IPS-15b (cell line): ENCODE measurements around the gene SDC1.

Experiments used
- H3K27me3 ChIP-seq: one replicate; pipeline ENCODE4 v1.6.1; 2013; ENCODE audit warnings: low read length; ENCODE audit not compliant: control insufficient read depth, insufficient read depth
- H3K36me3 ChIP-seq: one replicate; pipeline ENCODE4 v1.6.1; 2013; ENCODE audit warnings: low read length; ENCODE audit not compliant: control insufficient read depth, insufficient read depth
- H3K4me1 ChIP-seq: one replicate; pipeline ENCODE4 v1.6.1; 2013; ENCODE audit warnings: mild to moderate bottlenecking, low read length; ENCODE audit not compliant: control insufficient read depth, insufficient read depth
- H3K4me3 ChIP-seq: one replicate; pipeline ENCODE4 v1.5.1; 2013; ENCODE audit warnings: low read depth, low read length
- H3K9ac ChIP-seq: one replicate; pipeline ENCODE4 v1.6.1; 2013; ENCODE audit warnings: low read depth, mild to moderate bottlenecking, low read length
- H3K9me3 ChIP-seq: one replicate; pipeline ENCODE4 v1.6.1; 2013; ENCODE audit warnings: mild to moderate bottlenecking, low read length; ENCODE audit not compliant: control insufficient read depth, insufficient read depth

The SDC1 gene

GRCh38 chr2:20211420-20211819 lies 13.5 kb downstream of the SDC1 start:
- H3K4me1 ChIP-seq: peaks cover 6% of the 10 kb centered on the region
- H3K36me3 ChIP-seq: peaks cover 11% of the 10 kb centered on the region
- H3K4me3 ChIP-seq: no peak overlapping the region
- no peak overlapping the region for H3K9ac ChIP-seq
- H3K27me3 ChIP-seq: no peaks in the 10 kb centered on the region
- H3K9me3 ChIP-seq: no peaks in the 10 kb centered on the region

- Histone ChIP-seq H3K27me3 (no peaks in the 10 kb centered on the region), H3K4me1 (peaks cover 6% of the 10 kb centered on the region), H3K4me3 (no peak overlapping the region), H3K36me3 (peaks cover 11% of the 10 kb centered on the region), H3K9me3 (no peaks in the 10 kb centered on the region), H3K9ac (no peak overlapping the region)
These were observed 14.5 kb downstream of the SDC1 start for GRCh38 chr2:20210462-20210861.

- Histone ChIP-seq H3K36me3 (peaks cover 9% of the 10 kb centered on the region), H3K9me3 (no peaks in the 10 kb centered on the region), H3K9ac (no peak overlapping the region), H3K4me1 (peaks cover 4% of the 10 kb centered on the region), H3K4me3 (no peak overlapping the region), H3K27me3 (no peaks in the 10 kb centered on the region)
These were observed 15.4 kb downstream of the SDC1 start for GRCh38 chr2:20209373-20210109.

GRCh38 chr2:20208476-20208859 lies 16.5 kb downstream of the SDC1 start:
- no peak overlapping the region for H3K4me3 ChIP-seq
- no peaks in the 10 kb centered on the region for H3K27me3 ChIP-seq
- no peaks in the 10 kb centered on the region for H3K9me3 ChIP-seq
- no peak overlapping the region for H3K9ac ChIP-seq
- H3K4me1 ChIP-seq: no peaks in the 10 kb centered on the region
- H3K36me3 ChIP-seq: peaks cover 15% of the 10 kb centered on the region

- Histone ChIP-seq H3K4me3 (no peak overlapping the region), H3K36me3 (peaks cover 30% of the 10 kb centered on the region), H3K27me3 (no peaks in the 10 kb centered on the region)
These were observed 17.9 kb downstream of the SDC1 start for GRCh38 chr2:20207051-20207450.

GRCh38 chr2:20205915-20206524 lies 18.9 kb downstream of the SDC1 start:
- Histone ChIP-seq H3K9me3 (no peaks in the 10 kb centered on the region), H3K4me1 (no peaks in the 10 kb centered on the region), H3K27me3 (no peaks in the 10 kb centered on the region), H3K36me3 (peaks cover 30% of the 10 kb centered on the region), H3K9ac (no peak overlapping the region), H3K4me3 (no peak overlapping the region)

More at GRCh38 chr2:20207051-20207450, 17.9 kb downstream of the SDC1 start:
- no peak overlapping the region for H3K9ac ChIP-seq
- H3K4me1 ChIP-seq: no peaks in the 10 kb centered on the region
- no peaks in the 10 kb centered on the region for H3K9me3 ChIP-seq

- Histone ChIP-seq H3K27me3 (no peaks in the 10 kb centered on the region), H3K9ac (no peak overlapping the region), H3K4me1 (no peaks in the 10 kb centered on the region), H3K9me3 (no peaks in the 10 kb centered on the region), H3K36me3 (peaks cover 27% of the 10 kb centered on the region), H3K4me3 (no peak overlapping the region)
These were observed 19.9 kb downstream of the SDC1 start for GRCh38 chr2:20205069-20205468.

- H3K9me3 ChIP-seq: no peaks in the 10 kb centered on the region
- peaks cover 28% of the 10 kb centered on the region for H3K36me3 ChIP-seq
- no peak overlapping the region for H3K9ac ChIP-seq
- no peaks in the 10 kb centered on the region for H3K4me1 ChIP-seq
- H3K4me3 ChIP-seq: no peak overlapping the region
- H3K27me3 ChIP-seq: no peaks in the 10 kb centered on the region
These were observed 21.3 kb downstream of the SDC1 start for GRCh38 chr2:20203521-20204225.

- Histone ChIP-seq H3K9ac (no peak overlapping the region), H3K27me3 (no peaks in the 10 kb centered on the region), H3K9me3 (no peaks in the 10 kb centered on the region), H3K4me3 (no peak overlapping the region), H3K4me1 (no peaks in the 10 kb centered on the region), H3K36me3 (peaks cover 28% of the 10 kb centered on the region)
These were observed 21.9 kb downstream of the SDC1 start for GRCh38 chr2:20203072-20203471.

GRCh38 chr2:20201671-20202070 lies 23.3 kb downstream of the SDC1 start:
- no peaks in the 10 kb centered on the region for H3K9me3 ChIP-seq
- H3K9ac ChIP-seq: no peak overlapping the region
- no peaks in the 10 kb centered on the region for H3K27me3 ChIP-seq
- H3K4me3 ChIP-seq: no peak overlapping the region
- no peaks in the 10 kb centered on the region for H3K4me1 ChIP-seq
- peaks cover 24% of the 10 kb centered on the region for H3K36me3 ChIP-seq

GRCh38 chr2:20200697-20201555 lies 24.0 kb downstream of the SDC1 start:
- peaks cover 23% of the 10 kb centered on the region for H3K36me3 ChIP-seq
- H3K4me1 ChIP-seq: no peaks in the 10 kb centered on the region
- no peak overlapping the region for H3K9ac ChIP-seq
- no peak overlapping the region for H3K4me3 ChIP-seq
- H3K9me3 ChIP-seq: no peaks in the 10 kb centered on the region
- H3K27me3 ChIP-seq: no peaks in the 10 kb centered on the region
